Measurements from ENCODE around the gene STK32C.

DNA sequence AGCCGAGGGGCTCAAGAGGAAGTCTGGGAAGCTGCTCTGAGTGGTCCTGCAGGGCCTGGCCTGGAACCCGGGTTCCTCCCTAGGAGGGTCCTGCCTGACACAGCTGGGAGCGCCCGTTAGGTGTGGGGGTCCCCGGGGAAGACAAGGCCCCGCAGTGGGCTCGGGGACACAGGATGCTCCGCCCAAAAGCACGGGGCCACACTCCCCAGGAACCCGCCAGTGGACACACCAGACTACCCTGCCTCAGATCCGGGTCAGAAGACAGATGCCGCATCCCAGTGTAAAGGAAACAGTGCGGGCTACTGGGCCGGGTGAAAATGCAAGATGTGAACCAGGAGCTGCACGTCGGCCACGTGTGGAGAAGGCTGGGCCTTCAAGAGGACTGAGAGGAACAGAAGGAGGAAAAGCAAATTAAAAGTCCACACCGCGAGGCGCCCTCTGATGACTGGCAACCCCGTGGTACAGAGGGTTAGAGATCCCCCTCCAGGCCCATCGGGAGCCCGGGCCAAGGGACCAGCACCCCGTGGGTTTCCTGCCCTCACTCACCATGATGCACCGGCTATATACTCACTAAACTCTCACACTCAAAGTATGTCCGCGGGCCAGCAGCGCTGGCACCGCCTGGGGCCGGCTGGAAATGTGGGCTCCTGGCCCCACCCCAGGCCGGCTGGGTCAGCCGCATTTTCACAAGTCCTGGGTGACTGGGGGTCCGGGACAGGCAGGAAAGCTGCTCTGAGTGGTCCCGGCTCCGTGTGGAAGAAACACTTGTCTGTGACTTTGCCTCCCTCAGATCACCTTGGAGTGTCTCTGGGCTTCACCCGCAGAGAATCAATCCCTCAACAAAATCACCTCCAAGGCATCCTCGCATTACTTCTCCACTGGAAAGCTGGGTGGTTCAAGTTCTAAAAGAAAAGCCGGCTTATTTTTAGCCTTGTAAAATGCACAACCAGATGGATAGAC lies 6.1 kb downstream of the STK32C start:
- TF ChIP-seq, protein P1, sequence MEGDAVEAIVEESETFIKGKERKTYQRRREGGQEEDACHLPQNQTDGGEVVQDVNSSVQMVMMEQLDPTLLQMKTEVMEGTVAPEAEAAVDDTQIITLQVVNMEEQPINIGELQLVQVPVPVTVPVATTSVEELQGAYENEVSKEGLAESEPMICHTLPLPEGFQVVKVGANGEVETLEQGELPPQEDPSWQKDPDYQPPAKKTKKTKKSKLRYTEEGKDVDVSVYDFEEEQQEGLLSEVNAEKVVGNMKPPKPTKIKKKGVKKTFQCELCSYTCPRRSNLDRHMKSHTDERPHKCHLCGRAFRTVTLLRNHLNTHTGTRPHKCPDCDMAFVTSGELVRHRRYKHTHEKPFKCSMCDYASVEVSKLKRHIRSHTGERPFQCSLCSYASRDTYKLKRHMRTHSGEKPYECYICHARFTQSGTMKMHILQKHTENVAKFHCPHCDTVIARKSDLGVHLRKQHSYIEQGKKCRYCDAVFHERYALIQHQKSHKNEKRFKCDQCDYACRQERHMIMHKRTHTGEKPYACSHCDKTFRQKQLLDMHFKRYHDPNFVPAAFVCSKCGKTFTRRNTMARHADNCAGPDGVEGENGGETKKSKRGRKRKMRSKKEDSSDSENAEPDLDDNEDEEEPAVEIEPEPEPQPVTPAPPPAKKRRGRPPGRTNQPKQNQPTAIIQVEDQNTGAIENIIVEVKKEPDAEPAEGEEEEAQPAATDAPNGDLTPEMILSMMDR (IDR thresholded peaks at IDR 0.05 in 8 of 11, conservative IDR thresholded peaks at IDR 0.05 in 3 of 11), result no peak
- TF ChIP-seq POLR2A (IDR thresholded peaks at IDR 0.05) (no peak), POLR2AphosphoS5 (IDR thresholded peaks at IDR 0.05) (no peak)

All from spleen (tissue), 7 donors.